Measurements from ENCODE around the gene ADM5. TPM values are rescaled to one million over a fixed set of nuclear protein-coding genes. Genes with fewer than 3 reads are reported as not detected.

Gene ADM5
- polyA plus RNA-seq, 1 of the 3 experiments (the other 2 are of a cell fraction) = 1.3 TPM

- Histone ChIP-seq H3K27me3 (ENCODE audit: insufficient read depth) (no peaks in the 10 kb centered on the region), H3K79me2 (ENCODE audit: insufficient read depth) (peaks cover 32% of the 10 kb centered on the region), H3K9me2 (no peaks in the 10 kb centered on the region), H3K27ac (ENCODE audit: low read depth in 2 of 2, low read length in 1 of 2) (no peak overlapping the region), H3K9me3 (no peaks in the 10 kb centered on the region), H2AFZ (ENCODE audit: low read depth) (no peak overlapping the region), H3K4me3 (ENCODE audit: low read depth in 2 of 2, low read length in 1 of 2) (no peak overlapping the region), H3K4me2 (no peak overlapping the region), H3K9ac (no peak overlapping the region), H3K36me3 (replicated peaks in 1 of 2; ENCODE audit: control insufficient read depth in 1 of 2, insufficient read depth in 2 of 2, low read length in 1 of 2) (peaks cover 35 to 57% of the 10 kb centered on the region in 2 experiments), H3F3A (replicated peaks; ENCODE audit: insufficient read depth) (peaks cover 15% of the 10 kb centered on the region), H4K20me1 (ENCODE audit: insufficient read depth) (peaks cover 34% of the 10 kb centered on the region), H3K4me1 (ENCODE audit: control insufficient read depth in 1 of 2, insufficient read depth in 2 of 2, low read depth in 1 of 2, low read length in 1 of 2) (peaks cover 11 to 19% of the 10 kb centered on the region in 2 experiments; a peak in 3 of 4 replicates)
- no peak for TF ChIP-seq TEAD4 (IDR thresholded peaks at IDR 0.05; ENCODE audit: borderline replicate concordance, insufficient read depth)
- TF ChIP-seq FOSL2 (IDR thresholded peaks at IDR 0.05; ENCODE audit: borderline replicate concordance, low read depth) = no peak
- TF ChIP-seq PBX3 (IDR thresholded peaks at IDR 0.05) = no peak
- no peak for TF ChIP-seq MEF2A (IDR thresholded peaks at IDR 0.05; ENCODE audit: borderline replicate concordance, low read depth)
- no peak for TF ChIP-seq SMC3 (IDR thresholded peaks at IDR 0.05; ENCODE audit: low read depth, low read length)
- no peak for TF ChIP-seq FOXM1 (IDR thresholded peaks at IDR 0.05; ENCODE audit: low read depth)
- no peak for TF ChIP-seq YY1 (IDR thresholded peaks at IDR 0.05; ENCODE audit: low read depth)
- TF ChIP-seq TAF1 (IDR thresholded peaks at IDR 0.05; ENCODE audit: borderline replicate concordance, low read depth, low read length) = no peak
- TF ChIP-seq USF2 (IDR thresholded peaks at IDR 0.05; ENCODE audit: borderline replicate concordance, low read depth, low read length) = no peak
- no peak for TF ChIP-seq RFX5 (IDR thresholded peaks at IDR 0.05; ENCODE audit: low read length)
- no peak for TF ChIP-seq GABPA (IDR thresholded peaks at IDR 0.05; ENCODE audit: low read depth)
- no peak for TF ChIP-seq CHD2 (IDR thresholded peaks at IDR 0.05; ENCODE audit: low read length, partially characterized antibody)
- no peak for TF ChIP-seq IRF3 (IDR thresholded peaks at IDR 0.05; ENCODE audit: low read depth, low read length)
- no peak for TF ChIP-seq EZH2phosphoT487 (IDR thresholded peaks at IDR 0.05; ENCODE audit: borderline replicate concordance, low read depth)
- WGBS (ENCODE audit: low lambda C conversion rate) = 89% methylated on average over 7 of the region's 13 CpGs
- ChIA-PET CTCF (interaction anchor here (1.3 to 2.0 kb wide), 3 partner anchors 9 to 182 kb away, joined by 3 to 7 read pairs (median 4); partner anchors contain the start of gene PRMT1), POLR2A (no interaction called here)
- no peak for DNase-seq
Observed at GRCh38 chr19:49684983-49685553, 4.3 kb upstream of the ADM5 start.
